IPS-18c (cell line): ENCODE data around the gene CCNI.
"Not testable (repeated sequence)": the region's sequence is repeated elsewhere in the genome, so short reads cannot be mapped to it uniquely, and the experiment has no call there.

Source experiments
- H3K4me3 ChIP-seq: 2 replicates; pipeline ENCODE4 v1.7.0; 2013; ENCODE audit warnings: low read depth, mild to moderate bottlenecking, low read length, moderate library complexity; ENCODE audit not compliant: insufficient read depth
- H3K9me3 ChIP-seq: one replicate; pipeline ENCODE4 v1.6.1; 2013; ENCODE audit warnings: mild to moderate bottlenecking, low read length, moderate library complexity; ENCODE audit not compliant: control insufficient read depth, insufficient read depth

The CCNI gene

GRCh38 chr4:77052352-77052751, 23.4 kb downstream of the CCNI start:
- Histone ChIP-seq H3K9me3 (no peaks in the 10 kb centered on the region), H3K4me3 (no peak overlapping the region)

DNA sequence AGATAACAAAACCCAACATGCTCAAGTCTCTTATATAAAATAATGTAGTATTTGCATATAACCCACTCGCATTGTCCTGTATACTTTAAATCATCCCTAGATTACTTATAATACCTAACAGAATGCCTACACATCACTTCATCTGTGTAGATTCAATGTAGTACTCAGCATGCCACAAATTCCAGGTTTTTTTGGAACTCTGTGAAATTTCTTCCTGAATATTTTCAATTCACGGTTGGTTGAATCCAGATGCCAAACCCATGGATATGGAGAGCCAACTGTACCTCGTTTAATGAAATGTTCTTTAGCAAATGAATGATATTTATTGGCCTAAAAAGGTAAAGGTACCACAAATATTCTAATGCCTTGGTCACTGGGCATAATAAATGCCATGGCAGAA, 24.8 kb downstream of the CCNI start:
- no peaks in the 10 kb centered on the region for H3K9me3 ChIP-seq

DNA sequence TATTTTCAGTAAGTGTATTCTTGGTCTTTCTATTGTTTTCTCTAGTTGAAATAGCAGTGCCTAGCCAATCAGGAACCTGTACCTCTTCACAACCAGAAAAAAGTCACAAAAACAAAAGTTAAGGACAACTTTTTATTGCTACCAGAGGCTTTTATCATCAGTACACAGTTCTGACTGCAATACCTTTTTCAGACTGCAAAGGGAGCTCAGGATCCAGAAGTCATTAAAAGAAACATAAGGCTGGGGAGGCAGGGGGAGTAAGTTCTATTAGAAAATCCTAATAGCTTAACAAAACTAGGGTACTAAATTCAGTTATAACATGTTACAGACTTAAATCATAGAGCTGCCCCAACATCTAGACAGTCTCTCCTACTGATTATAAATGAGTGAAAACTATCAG, 28.8 kb downstream of the CCNI start:
- no peak overlapping the region for H3K4me3 ChIP-seq
- no peaks in the 10 kb centered on the region for H3K9me3 ChIP-seq

More for the DNA sequence above, 24.8 kb downstream of the CCNI start:
- no peak overlapping the region for H3K4me3 ChIP-seq

GRCh38 chr4:77045490-77045889, 30.3 kb downstream of the CCNI start:
- no peak overlapping the region for H3K4me3 ChIP-seq
- no peaks in the 10 kb centered on the region for H3K9me3 ChIP-seq

- Histone ChIP-seq H3K4me3 (no peak overlapping the region), H3K9me3 (no peaks in the 10 kb centered on the region)
These were observed 31.2 kb downstream of the CCNI start for GRCh38 chr4:77044461-77045150.

- H3K9me3 ChIP-seq: no peaks in the 10 kb centered on the region
- no peak overlapping the region for H3K4me3 ChIP-seq
These were observed 32.2 kb downstream of the CCNI start for GRCh38 chr4:77043507-77044136.

GRCh38 chr4:77040854-77041725, 34.7 kb downstream of the CCNI start:
- H3K4me3 ChIP-seq: no peak overlapping the region
- H3K9me3 ChIP-seq: no peaks in the 10 kb centered on the region

- H3K4me3 ChIP-seq: no peak overlapping the region
These were observed 35.5 kb downstream of the CCNI start for GRCh38 chr4:77040270-77040669.

DNA sequence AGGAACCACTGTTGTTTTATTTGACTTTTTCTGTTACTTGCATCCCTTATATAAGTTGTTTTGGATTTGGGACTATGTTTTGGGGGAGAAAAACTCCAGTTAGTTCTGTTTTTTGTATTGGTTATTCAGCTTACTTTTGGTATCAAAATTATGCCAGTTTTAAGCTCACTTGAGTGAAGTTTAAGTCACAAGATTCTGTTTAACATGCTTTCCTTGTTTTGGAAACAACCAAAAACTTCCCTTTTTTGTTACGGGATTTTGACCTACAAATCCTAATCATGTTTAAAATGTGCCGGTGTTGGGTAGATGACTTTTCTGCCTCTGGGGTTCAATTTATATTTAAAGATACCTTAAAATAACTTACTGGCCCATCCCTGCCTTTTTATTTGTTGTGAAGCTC, 36.0 kb downstream of the CCNI start:
- Histone ChIP-seq H3K4me3 (no peak overlapping the region), H3K9me3 (no peaks in the 10 kb centered on the region)

More at GRCh38 chr4:77040270-77040669, 35.5 kb downstream of the CCNI start:
- H3K9me3 ChIP-seq: no peaks in the 10 kb centered on the region

DNA sequence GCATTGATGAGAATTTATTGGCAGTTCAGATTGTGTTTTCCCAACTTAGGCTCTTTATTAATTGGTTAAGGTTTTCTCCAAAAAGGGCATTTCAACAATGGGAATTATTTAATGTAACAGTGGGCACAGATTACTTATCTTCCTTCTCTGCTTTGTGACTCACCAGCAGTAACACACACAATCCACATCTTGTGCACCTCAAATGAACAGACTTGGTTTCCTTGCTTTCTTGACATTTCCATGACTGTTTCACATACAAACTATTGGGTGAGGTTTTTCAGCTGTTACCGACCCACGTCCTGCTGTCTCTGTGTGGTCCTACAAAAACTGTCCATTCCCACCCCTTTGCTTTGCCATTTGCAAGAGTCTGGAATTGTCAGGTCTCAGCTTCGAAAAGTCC, 38.1 kb downstream of the CCNI start:
- H3K4me3 ChIP-seq: no peak overlapping the region
- no peaks in the 10 kb centered on the region for H3K9me3 ChIP-seq

GRCh38 chr4:77037168-77037567, 38.6 kb downstream of the CCNI start:
- H3K9me3 ChIP-seq, H3K4me3 ChIP-seq: not testable (repeated sequence)

DNA sequence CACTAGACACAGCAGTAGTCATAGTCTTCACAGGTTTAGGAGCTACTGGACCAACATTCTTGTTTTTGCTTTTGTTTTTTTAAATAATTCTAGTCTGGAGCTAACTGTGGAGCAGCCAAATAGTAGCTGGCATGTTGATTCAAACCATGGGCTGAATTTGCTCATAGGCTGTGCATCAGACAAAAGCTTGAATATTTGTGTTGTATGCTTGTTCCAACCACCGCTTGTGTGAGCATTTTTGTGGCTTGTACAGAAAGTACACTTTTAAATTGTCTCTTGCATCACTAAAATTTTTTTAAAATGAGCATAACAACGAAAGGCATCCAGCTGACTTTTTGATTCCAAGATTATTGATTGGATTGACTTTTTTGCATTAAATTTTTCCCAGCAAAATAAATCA, 39.6 kb downstream of the CCNI start:
- Histone ChIP-seq H3K9me3 (no peaks in the 10 kb centered on the region), H3K4me3 (no peak overlapping the region)

- Histone ChIP-seq H3K4me3 (no peak overlapping the region), H3K9me3 (no peaks in the 10 kb centered on the region)
These were observed 40.6 kb downstream of the CCNI start for GRCh38 chr4:77035153-77035552.

GRCh38 chr4:77031544-77031943, 44.2 kb downstream of the CCNI start:
- Histone ChIP-seq H3K4me3 (no peak overlapping the region), H3K9me3 (no peaks in the 10 kb centered on the region)

DNA sequence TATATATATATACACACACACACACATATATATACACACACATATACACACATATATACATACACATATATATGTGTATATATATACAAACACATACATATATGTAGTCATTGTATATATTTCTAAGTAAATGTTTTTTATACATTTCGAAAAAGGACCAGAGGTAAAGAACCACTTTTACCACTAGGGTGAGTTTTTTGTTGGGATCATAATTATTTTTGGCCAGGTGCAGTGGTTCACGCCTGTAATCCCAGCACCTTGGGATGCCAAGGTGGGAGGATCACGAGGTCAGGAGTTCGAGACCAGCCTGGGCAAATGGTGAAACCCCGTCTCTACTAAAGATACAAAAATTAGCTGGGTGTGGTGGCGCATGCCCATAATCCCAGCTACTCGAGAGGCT, 46.0 kb downstream of the CCNI start:
- not testable (repeated sequence) for H3K4me3 ChIP-seq

GRCh38 chr4:77028246-77028645, 47.5 kb downstream of the CCNI start:
- no peak overlapping the region for H3K4me3 ChIP-seq
- H3K9me3 ChIP-seq: no peaks in the 10 kb centered on the region

More for the DNA sequence above, 46.0 kb downstream of the CCNI start:
- not testable (repeated sequence) for H3K9me3 ChIP-seq

DNA sequence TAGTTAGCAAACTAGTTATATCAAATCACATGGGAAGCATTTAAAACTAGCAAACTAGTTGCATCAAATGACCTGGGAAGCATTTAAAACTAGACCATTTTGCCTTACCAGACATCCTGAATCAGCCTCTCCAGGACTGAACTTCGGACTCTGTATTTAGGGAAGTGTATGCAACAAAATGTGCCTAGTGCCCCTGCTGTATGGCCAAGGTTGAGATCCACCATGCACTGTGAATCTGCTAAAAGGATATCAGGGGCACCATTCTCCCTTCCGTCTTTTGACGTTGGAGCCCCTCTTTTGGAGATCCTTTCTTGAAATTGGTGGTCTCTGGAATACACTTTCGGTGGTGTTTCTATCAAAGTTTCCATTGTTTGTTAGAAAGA, 49.5 kb downstream of the CCNI start:
- no peak overlapping the region for H3K4me3 ChIP-seq
- H3K9me3 ChIP-seq: no peaks in the 10 kb centered on the region
